MM.1S (cell line): ENCODE measurements around the gene KCTD5.
A peak's percentile ranks its signal among the peaks of the same experiment; 100 is the strongest.
"Not testable (repeated sequence)": the region's sequence is repeated elsewhere in the genome, so short reads cannot be mapped to it uniquely, and the experiment has no call there.

ENCODE experiments used
- DNase-seq: peaks from one replicate; pipeline ENCODE4 v3.0.0-alpha.2; 2015
- H2AFZ ChIP-seq: fragments of 300-600 bp; sonication (generic); 2 replicates; pipeline ENCODE4 v1.6.0; 2016; ENCODE audit warnings: antibody characterized with exemption, low read length
- H3F3A ChIP-seq: fragments of 300-600 bp; sonication (generic); 2 replicates; pipeline ENCODE4 v1.6.1; 2016; ENCODE audit warnings: mild to moderate bottlenecking, antibody characterized with exemption, low read length, moderate library complexity, mixed read lengths; ENCODE audit not compliant: insufficient read depth
- H3K27ac ChIP-seq: fragments of 300-600 bp; sonication (generic); 2 replicates; pipeline ENCODE4 v1.5.1; 2016; ENCODE audit warnings: mild to moderate bottlenecking, low read length
- H3K27me3 ChIP-seq: fragments of 300-600 bp; sonication (generic); replicated peaks from 2 replicates; pipeline ENCODE4 v1.6.0; 2016; ENCODE audit warnings: low read length; ENCODE audit not compliant: insufficient read depth
- H3K36me3 ChIP-seq: fragments of 300-600 bp; sonication (generic); replicated peaks from 2 replicates; pipeline ENCODE4 v1.6.1; 2016; ENCODE audit warnings: mild to moderate bottlenecking, low read length, mixed read lengths; ENCODE audit not compliant: insufficient read depth
- H3K4me1 ChIP-seq: fragments of 300-600 bp; sonication (generic); 2 replicates; pipeline ENCODE4 v1.6.1; 2016; ENCODE audit warnings: low read length, mixed read lengths
- H3K4me2 ChIP-seq: fragments of 300-600 bp; sonication (generic); 2 replicates; pipeline ENCODE4 v1.6.0; 2016; ENCODE audit warnings: low read depth, low read length
- H3K4me3 ChIP-seq: fragments of 300-600 bp; sonication (generic); 2 replicates; pipeline ENCODE4 v1.5.1; 2016; ENCODE audit warnings: low read length, mixed read lengths
- H3K79me2 ChIP-seq: fragments of 300-600 bp; sonication (generic); 2 replicates; pipeline ENCODE4 v1.6.1; 2016; ENCODE audit warnings: mixed run types, low read length, mixed read lengths
- H3K9ac ChIP-seq: fragments of 300-600 bp; sonication (generic); 2 replicates; pipeline ENCODE4 v1.6.1; 2016; ENCODE audit warnings: low read length, mixed read lengths
- H3K9me2 ChIP-seq: fragments of 300-600 bp; sonication (generic); replicated peaks from 2 replicates; pipeline ENCODE4 v1.6.1; 2016; ENCODE audit warnings: mild to moderate bottlenecking, low read length, mixed read lengths; ENCODE audit not compliant: insufficient read depth
- H3K9me3 ChIP-seq: fragments of 300-600 bp; sonication (generic); replicated peaks from 2 replicates; pipeline ENCODE4 v1.6.1; 2016; ENCODE audit warnings: mild to moderate bottlenecking, low read length, mixed read lengths; ENCODE audit not compliant: insufficient read depth
- H4K20me1 ChIP-seq: fragments of 300-600 bp; sonication (generic); 2 replicates; pipeline ENCODE4 v1.6.1; 2016; ENCODE audit warnings: mild to moderate bottlenecking, low read length, moderate library complexity, mixed read lengths; ENCODE audit not compliant: insufficient read depth
- EZH2 ChIP-seq: fragments of 300-600 bp; sonication (generic); optimal IDR thresholded peaks from 2 replicates; pipeline ENCODE3; 2017; ENCODE audit warnings: low read depth, mild to moderate bottlenecking, antibody characterized with exemption, low read length, mixed read lengths
- EZH2phosphoT487 ChIP-seq: fragments of 300-600 bp; sonication (generic); IDR thresholded peaks from 2 replicates; pipeline ENCODE4 v1.6.1; 2018; ENCODE audit warnings: antibody characterized with exemption, low read length
- TF ChIP-seq, protein P1 (sequence below): fragments of 300-600 bp; sonication (generic); IDR thresholded peaks from 2 replicates; pipeline ENCODE4 v1.5.1; 2016; ENCODE audit warnings: antibody characterized with exemption, low read length, mixed read lengths

Gene KCTD5

DNA sequence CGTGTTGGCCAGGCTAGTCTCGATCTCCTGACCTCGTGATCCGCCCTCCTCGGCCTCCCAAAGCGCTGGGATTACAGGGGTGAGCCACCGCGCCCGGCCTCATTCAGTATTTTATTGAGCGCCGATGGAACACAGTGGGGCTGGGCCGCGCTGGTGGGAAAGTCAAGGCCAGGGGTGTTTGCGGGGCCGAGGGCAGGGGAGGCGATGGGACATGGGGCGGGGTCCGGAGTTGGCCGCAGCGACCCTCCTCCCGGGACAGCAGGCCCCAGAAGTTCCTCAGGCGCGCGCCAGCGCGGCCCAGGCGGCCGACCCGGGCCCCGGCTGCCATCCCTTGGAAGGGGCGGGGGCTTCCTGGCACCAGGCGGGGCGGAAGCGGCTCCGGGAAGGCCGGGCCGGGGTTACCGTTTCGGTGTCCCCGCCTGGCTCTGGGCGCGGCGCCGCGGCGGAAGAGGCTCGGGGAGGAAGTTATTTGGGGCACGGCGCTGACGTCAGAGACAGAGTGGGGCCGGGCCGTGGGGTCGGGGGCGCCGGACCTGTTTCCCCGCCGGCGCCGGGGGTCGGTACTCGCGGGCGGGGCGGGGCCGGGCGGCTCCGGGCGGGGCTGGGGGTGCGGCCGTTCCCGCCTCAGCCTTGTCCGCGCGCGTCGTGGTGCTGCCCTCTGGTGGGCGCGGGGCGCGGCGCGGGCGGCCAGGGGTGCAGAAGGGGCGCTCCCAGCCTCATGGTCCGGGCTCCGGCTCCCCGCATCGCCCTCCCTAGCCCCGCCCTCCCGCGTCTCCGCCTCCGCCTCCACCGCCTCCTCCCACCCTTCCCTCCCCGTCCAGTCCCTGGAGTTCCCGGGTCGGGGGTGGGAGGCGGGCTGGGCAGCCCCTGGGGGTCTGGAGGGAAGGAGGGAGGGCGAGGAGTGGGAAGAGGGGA lies 38.7 kb downstream of the KCTD5 start:
- Histone ChIP-seq H3K79me2 (no peaks in the 10 kb centered on the region), H4K20me1 (no peaks in the 10 kb centered on the region), H3K9me3 (no peaks in the 10 kb centered on the region), H3F3A (no peaks in the 10 kb centered on the region), H2AFZ (peak overlapping the region; percentile 88), H3K27me3 (peaks cover 28% of the 10 kb centered on the region), H3K4me3 (peak overlapping the region; percentile 62), H3K4me2 (peak overlapping the region; percentile 89), H3K4me1 (no peaks in the 10 kb centered on the region), H3K9me2 (no peaks in the 10 kb centered on the region), H3K9ac (peak overlapping the region; percentile 67), H3K27ac (no peak overlapping the region), H3K36me3 (no peaks in the 10 kb centered on the region)
- TF ChIP-seq, protein P1, sequence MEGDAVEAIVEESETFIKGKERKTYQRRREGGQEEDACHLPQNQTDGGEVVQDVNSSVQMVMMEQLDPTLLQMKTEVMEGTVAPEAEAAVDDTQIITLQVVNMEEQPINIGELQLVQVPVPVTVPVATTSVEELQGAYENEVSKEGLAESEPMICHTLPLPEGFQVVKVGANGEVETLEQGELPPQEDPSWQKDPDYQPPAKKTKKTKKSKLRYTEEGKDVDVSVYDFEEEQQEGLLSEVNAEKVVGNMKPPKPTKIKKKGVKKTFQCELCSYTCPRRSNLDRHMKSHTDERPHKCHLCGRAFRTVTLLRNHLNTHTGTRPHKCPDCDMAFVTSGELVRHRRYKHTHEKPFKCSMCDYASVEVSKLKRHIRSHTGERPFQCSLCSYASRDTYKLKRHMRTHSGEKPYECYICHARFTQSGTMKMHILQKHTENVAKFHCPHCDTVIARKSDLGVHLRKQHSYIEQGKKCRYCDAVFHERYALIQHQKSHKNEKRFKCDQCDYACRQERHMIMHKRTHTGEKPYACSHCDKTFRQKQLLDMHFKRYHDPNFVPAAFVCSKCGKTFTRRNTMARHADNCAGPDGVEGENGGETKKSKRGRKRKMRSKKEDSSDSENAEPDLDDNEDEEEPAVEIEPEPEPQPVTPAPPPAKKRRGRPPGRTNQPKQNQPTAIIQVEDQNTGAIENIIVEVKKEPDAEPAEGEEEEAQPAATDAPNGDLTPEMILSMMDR: peak; percentile 32
- TF ChIP-seq EZH2phosphoT487: no peak
- peak; percentile 91 for DNase-seq

DNA sequence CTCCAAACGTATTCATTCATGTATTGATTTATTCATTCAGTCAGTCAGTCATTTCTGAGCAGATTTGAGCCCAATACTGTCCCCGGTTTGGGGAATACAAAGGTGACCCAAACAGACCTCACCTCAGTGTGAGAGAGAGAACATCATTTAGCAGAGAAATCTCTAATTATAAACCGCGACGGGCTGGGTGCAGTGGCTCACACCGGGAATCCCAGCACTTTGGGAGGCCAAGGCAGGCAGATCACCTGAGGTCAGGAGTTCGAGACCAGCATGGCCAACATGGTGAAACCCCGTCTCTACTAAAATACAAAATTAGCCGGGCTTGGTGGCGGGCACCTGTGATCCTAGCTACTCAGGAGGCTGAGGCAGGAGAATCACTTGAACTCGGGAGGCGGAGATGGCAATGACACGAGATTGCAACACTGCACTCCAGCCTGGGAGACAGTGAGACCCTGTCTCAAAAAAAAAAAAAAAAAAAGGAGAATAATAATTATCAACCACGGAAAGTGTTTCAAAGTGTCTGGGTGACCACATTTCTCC lies 39.4 kb downstream of the KCTD5 start:
- H3K4me1 ChIP-seq, H3K79me2 ChIP-seq, H3K9me2 ChIP-seq, H3F3A ChIP-seq, H3K9me3 ChIP-seq, H4K20me1 ChIP-seq, H3K36me3 ChIP-seq, H3K9ac ChIP-seq, H3K27ac ChIP-seq: not testable (repeated sequence)
- Histone ChIP-seq H3K27me3 (peaks cover 21% of the 10 kb centered on the region), H2AFZ (peak overlapping the region; percentile 76), H3K4me3 (peak overlapping the region; percentile 59), H3K4me2 (peak overlapping the region; percentile 89)
- DNase-seq: peak; percentile 10

DNA sequence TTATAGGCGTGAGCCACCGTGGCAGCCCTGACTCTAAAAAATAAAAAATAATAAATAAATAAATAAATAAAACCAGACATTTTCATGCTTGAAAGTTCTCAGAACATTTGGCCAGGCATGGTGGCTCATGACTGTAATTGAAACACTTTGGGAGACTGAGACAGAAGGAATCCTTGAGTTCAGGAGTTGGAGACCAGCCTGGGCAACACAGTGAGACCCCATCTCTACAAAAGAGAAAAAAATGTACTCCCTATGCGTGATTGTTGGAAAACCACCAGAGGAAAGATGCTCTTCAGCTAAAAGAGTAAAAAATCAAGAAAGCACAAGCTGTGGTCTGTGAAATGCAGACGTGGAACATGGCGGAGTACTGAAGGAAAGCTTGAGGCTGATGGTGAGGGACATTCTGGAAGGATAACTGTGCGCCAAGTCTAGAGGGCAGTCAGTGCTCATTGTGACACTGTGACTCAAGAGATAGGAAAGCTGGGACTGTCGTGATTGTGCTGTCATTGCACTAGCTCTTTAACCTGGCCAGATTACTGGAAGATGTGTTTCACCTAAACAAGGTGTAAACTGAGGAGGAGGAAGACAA lies 41.9 kb downstream of the KCTD5 start:
- no peaks in the 10 kb centered on the region for H3K9me3 ChIP-seq
- H3K27me3 ChIP-seq: peaks cover 17% of the 10 kb centered on the region
- DNase-seq: no peak
- H3K27ac ChIP-seq: no peak overlapping the region
- no peaks in the 10 kb centered on the region for H3K79me2 ChIP-seq
- H3K9ac ChIP-seq: no peak overlapping the region
- H2AFZ ChIP-seq: no peak overlapping the region
- H4K20me1 ChIP-seq: no peaks in the 10 kb centered on the region
- H3K4me1 ChIP-seq: no peaks in the 10 kb centered on the region
- H3F3A ChIP-seq: no peaks in the 10 kb centered on the region
- H3K9me2 ChIP-seq: no peaks in the 10 kb centered on the region
- no peak overlapping the region for H3K4me3 ChIP-seq
- no peaks in the 10 kb centered on the region for H3K36me3 ChIP-seq
- TF ChIP-seq EZH2phosphoT487 (no peak), EZH2 (no peak)
- TF ChIP-seq, protein P1: no peak
- H3K4me2 ChIP-seq: no peak overlapping the region
